ENCODE measurements around the gene BCAR3.

Gene BCAR3

GRCh38 chr1:93552741-93553455 lies 128.7 kb downstream of the BCAR3 start:
- Histone ChIP-seq H3K9me3 (no peaks in the 10 kb centered on the region), H3K4me3 (ENCODE audit: low read depth in 1 of 2, low read length in 1 of 2) (no peak overlapping the region), H3K4me1 (ENCODE audit: control insufficient read depth in 1 of 2, insufficient read depth in 1 of 2, low read depth in 1 of 2, low read length in 1 of 2) (peaks cover 26 to 34% of the 10 kb centered on the region in 2 experiments), H3K27ac (peak overlapping the region; percentile 32), H3K27me3 (no peaks in the 10 kb centered on the region), H3K36me3 (no peaks in the 10 kb centered on the region)
- no peak for TF ChIP-seq CTCF (IDR thresholded peaks at IDR 0.05)

GRCh38 chr1:93549811-93550210 lies 131.8 kb downstream of the BCAR3 start:
- Histone ChIP-seq H3K9me3 (no peaks in the 10 kb centered on the region), H3K36me3 (no peaks in the 10 kb centered on the region), H3K27me3 (no peaks in the 10 kb centered on the region), H3K4me1 (ENCODE audit: control insufficient read depth in 1 of 2, insufficient read depth in 1 of 2, low read depth in 1 of 2, low read length in 1 of 2) (peaks cover 26 to 34% of the 10 kb centered on the region in 2 experiments), H3K27ac (peak overlapping the region; percentile 1), H3K4me3 (ENCODE audit: low read depth in 1 of 2, low read length in 1 of 2) (no peak overlapping the region)
- no peak for TF ChIP-seq CTCF (IDR thresholded peaks at IDR 0.05)

- Histone ChIP-seq H3K36me3 (no peaks in the 10 kb centered on the region), H3K9me3 (no peaks in the 10 kb centered on the region), H3K27ac (no peak overlapping the region), H3K4me1 (ENCODE audit: control insufficient read depth in 1 of 2, insufficient read depth in 1 of 2, low read depth in 1 of 2, low read length in 1 of 2) (peaks cover 26 to 34% of the 10 kb centered on the region in 2 experiments), H3K4me3 (ENCODE audit: low read depth in 1 of 2, low read length in 1 of 2) (no peak overlapping the region), H3K27me3 (no peaks in the 10 kb centered on the region)
- TF ChIP-seq CTCF (IDR thresholded peaks at IDR 0.05) = no peak
Measured at GRCh38 chr1:93549131-93549530, 132.5 kb downstream of the BCAR3 start.

- H3K4me1 ChIP-seq (ENCODE audit: control insufficient read depth in 1 of 2, insufficient read depth in 1 of 2, low read depth in 1 of 2, low read length in 1 of 2) = peaks cover 9 to 15% of the 10 kb centered on the region in 2 experiments
Measured at GRCh38 chr1:93546162-93546863, 135.3 kb downstream of the BCAR3 start.

GRCh38 chr1:93542398-93542797 lies 139.2 kb downstream of the BCAR3 start:
- Histone ChIP-seq H3K27ac (no peak overlapping the region), H3K36me3 (no peaks in the 10 kb centered on the region), H3K4me1 (ENCODE audit: control insufficient read depth in 1 of 2, insufficient read depth in 1 of 2, low read depth in 1 of 2, low read length in 1 of 2) (no peaks in the 10 kb centered on the region), H3K27me3 (no peaks in the 10 kb centered on the region), H3K4me3 (ENCODE audit: low read depth in 1 of 2, low read length in 1 of 2) (no peak overlapping the region), H3K9me3 (no peaks in the 10 kb centered on the region)
- no peak for TF ChIP-seq CTCF (IDR thresholded peaks at IDR 0.05)

More at GRCh38 chr1:93546162-93546863, 135.3 kb downstream of the BCAR3 start:
- TF ChIP-seq CTCF (IDR thresholded peaks at IDR 0.05) = no peak
- H3K9me3 ChIP-seq = no peaks in the 10 kb centered on the region
- no peaks in the 10 kb centered on the region for H3K36me3 ChIP-seq
- H3K27ac ChIP-seq = no peak overlapping the region
- no peak overlapping the region for H3K4me3 ChIP-seq (ENCODE audit: low read depth in 1 of 2, low read length in 1 of 2)
- no peaks in the 10 kb centered on the region for H3K27me3 ChIP-seq

Data from neutrophil (primary cell).